ENCODE data around the gene STAT3.
"Not testable (repeated sequence)": the region's sequence is repeated elsewhere in the genome, so short reads cannot be mapped to it uniquely, and the experiment has no call there.

DNA sequence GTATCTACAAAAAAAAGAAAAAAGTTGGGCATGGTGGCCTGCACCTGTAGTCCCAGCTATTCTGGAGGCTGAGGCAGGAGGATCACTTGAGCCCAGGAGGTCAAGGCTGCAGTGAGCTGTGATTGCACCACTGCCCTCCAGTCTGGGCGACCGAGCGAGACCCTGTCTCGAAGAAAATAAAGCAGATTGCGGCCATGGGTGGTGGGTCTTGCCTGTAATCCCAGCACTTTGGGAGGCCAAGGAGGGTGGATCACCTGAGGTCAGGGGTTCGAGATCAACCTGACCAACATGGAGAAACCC is 83.3 kb downstream of the STAT3 start:
- TF ChIP-seq, protein P1, sequence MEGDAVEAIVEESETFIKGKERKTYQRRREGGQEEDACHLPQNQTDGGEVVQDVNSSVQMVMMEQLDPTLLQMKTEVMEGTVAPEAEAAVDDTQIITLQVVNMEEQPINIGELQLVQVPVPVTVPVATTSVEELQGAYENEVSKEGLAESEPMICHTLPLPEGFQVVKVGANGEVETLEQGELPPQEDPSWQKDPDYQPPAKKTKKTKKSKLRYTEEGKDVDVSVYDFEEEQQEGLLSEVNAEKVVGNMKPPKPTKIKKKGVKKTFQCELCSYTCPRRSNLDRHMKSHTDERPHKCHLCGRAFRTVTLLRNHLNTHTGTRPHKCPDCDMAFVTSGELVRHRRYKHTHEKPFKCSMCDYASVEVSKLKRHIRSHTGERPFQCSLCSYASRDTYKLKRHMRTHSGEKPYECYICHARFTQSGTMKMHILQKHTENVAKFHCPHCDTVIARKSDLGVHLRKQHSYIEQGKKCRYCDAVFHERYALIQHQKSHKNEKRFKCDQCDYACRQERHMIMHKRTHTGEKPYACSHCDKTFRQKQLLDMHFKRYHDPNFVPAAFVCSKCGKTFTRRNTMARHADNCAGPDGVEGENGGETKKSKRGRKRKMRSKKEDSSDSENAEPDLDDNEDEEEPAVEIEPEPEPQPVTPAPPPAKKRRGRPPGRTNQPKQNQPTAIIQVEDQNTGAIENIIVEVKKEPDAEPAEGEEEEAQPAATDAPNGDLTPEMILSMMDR (IDR thresholded peaks at IDR 0.05), result not testable (repeated sequence)
- not testable (repeated sequence) for TF ChIP-seq POLR2A, POLR2AphosphoS5 (IDR thresholded peaks at IDR 0.05)

Data from stomach (tissue), 4 donors.